T-helper 1 cell (primary cell): Measurements from ENCODE around the gene ACSF2.

Source experiments
- DNase-seq, 5 donors: peaks; one replicate each; pipeline ENCODE4 v3.0.0-alpha.2; 2012 to 2020

The ACSF2 gene

DNA sequence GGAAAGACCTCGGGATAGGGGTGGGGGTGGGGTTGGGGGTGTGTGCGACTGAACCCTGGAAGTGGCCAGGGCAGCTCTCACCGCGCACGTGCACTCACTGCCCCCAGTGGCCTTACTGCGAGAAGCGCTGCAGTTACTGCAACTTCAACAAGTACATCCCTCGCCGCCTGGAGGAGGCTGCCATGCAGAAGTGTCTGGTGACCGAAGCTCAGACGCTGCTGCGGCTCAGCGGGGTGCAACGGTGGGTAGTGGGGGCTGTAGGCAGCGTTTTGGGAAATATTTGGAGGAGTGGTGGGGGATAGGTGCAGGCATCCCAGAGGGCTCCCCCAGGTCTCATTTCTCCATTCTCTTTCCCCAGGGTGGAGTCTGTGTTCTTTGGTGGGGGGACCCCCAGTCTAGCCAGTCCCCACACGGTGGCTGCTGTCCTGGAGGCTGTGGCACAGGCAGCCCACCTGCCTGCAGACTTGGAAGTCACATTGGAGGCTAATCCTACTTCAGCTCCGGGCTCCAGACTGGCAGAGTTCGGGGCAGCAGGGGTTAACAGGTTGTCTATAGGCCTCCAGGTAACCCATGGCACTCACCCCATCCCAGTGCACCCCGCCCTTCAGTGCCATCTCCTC, 53.6 kb downstream of the ACSF2 start:
- DNase-seq, result peak; percentile 34 to 74 (median 47)

DNA sequence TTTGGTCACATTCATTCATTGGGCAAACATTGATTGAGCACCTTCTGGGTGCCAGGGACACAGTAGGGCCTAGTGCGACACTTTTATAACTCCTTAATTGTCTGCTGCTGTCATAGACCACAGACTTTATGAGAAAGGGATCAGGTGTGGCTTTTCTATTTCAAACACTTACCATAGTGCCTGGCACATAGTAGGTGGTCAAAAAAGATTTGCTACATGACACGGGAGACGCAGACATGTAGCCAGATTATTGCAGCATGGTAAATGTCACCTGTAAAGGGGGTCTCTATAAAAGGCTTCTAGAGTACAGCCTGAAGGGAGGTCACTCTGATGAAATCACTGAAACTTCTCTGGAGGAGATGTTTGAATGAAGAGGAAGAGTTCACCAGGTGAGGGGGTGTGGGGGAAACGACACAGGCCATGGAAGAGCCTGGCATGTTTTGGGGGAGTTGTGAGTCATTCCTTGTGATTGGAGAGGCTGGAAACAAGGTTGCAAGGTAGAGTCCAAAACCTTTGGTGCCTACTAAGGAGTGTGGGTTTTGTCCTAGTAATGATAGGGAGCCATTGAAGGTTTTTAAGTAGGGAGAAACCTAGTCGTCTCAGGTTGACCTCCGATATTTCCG, 54.2 kb downstream of the ACSF2 start:
- no peak for DNase-seq

DNA sequence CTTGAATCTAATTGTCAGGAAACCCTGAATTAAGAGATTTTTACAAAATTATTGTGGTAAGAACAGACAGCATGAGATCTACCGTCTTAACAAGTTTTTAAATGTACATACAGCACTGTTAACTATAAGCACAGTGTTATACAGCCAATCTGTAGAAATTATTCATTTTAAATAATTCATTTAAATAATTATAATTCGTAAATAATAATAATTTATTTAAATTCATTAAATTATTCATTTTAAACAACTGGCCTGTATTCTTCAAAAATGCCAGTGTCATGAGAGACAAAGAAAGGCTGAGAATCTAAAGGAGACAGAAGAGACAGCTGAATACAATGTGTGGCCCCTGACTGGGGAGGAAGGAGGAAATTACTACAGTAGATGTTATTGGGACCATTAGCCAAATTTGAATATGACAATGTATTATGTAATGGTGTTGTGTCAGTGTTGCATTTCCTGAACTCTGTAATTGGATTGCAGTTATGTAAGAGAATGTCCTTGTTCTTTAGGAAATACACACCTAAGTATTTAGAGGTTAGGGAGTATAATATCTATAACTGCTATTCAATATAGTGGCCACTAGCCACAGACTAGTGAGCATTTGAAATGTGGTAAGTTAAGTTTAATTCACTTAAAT, 55.0 kb downstream of the ACSF2 start:
- DNase-seq, result no peak

DNA sequence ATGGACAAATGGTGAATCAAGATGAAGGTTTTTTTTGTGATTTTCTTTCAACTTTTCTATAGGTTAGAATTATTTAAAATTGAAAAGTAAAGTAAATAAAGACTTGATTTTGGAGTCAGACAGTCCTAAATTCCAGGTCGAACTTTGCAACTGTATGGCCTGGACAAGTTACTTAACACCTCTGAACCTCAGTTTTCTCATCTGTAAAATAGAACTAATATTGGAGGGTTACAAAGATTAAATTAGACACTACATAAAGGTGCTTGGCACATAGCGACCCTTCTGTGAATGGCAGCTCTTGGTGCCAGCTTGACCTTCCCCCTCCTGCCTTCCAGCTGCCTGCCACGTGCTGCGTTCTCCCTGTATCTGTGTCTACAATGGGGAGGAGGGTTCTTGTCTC, 55.6 kb downstream of the ACSF2 start:
- DNase-seq, result no peak

DNA sequence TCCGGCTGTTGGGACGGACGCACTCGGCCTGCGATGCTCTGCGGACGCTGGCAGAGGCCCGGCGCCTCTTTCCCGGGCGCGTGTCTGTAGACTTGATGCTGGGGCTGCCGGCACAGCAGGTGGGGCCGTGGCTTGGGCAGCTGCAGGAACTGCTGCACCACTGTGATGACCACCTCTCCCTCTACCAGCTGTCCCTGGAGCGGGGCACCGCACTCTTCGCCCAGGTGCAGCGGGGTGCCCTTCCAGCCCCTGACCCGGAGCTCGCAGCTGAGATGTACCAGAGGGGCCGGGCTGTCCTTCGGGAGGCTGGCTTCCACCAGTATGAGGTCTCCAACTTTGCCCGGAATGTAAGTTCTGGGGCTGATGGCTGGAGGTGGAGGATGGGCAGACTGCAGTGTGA, 56.1 kb downstream of the ACSF2 start:
- no peak for DNase-seq

DNA sequence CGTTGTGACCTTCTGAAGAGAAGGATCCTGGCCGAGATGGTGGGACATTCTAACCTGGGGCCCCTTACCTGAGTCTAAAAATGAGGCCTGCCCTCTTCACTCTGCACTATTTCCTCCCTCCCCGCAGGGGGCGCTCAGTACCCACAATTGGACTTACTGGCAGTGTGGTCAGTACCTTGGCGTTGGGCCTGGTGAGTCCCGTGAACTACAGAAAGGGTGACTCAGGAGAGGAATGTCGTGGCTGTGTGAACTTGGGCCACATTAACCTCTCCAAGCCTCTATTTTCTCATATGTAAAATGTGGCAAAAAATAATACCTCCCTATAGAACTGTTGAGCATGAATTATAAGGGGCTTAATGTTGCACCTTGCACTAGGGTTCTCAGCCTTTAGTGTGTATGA, 56.5 kb downstream of the ACSF2 start:
- peak; percentile 34 to 68 (median 52) for DNase-seq

DNA sequence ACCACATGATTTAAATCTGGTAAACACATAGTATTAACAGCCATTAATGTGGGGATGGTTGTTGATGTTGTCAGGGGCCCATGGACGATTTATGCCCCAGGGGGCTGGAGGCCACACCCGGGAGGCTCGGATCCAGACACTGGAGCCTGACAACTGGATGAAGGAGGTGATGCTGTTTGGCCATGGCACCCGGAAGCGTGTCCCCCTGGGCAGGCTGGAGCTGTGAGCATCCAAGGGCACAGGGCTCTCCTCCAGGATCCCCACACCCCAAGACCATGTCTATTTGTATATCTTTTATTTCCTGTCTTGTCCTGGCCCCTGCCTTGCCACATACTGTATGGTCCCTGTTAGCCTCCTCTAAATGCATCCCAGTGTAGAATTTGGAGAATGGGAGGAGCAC, 57.2 kb downstream of the ACSF2 start:
- no peak for DNase-seq

DNA sequence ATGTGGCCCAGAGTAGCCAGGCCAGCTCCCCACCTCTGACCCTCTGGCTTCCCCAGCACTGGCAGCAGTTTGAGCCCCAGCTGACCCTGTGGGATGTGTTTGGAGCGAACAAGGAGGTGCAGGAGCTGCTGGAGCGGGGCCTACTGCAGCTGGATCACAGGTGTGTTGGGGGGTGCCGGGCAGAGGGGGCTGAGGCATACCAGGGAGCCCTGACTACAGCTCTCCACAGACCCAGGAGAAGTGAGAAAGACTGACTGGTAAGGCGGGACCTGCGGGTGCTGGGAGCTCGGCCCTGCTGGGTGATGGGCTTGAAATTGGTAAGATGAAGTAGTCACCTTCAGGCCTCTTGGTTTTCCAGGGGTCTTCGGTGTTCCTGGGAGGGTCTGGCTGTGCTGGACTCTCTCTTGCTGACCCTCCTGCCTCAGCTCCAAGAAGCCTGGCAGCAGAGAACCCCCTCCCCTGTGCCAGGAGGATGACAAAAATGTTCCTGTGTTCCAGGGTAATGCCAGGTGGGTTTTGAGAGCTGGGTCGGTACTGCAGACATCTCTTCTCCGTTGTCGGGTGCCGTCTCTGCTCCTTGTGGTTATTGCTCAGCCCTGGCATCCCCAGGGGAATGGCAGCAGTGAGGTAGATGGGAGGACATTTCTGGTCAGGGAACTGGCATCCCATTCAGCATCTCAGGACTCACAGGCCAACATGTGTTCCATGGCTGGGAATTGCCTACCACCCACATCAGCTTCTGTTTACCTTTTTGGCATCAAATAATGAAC, 58.6 kb downstream of the ACSF2 start:
- no peak for DNase-seq

DNA sequence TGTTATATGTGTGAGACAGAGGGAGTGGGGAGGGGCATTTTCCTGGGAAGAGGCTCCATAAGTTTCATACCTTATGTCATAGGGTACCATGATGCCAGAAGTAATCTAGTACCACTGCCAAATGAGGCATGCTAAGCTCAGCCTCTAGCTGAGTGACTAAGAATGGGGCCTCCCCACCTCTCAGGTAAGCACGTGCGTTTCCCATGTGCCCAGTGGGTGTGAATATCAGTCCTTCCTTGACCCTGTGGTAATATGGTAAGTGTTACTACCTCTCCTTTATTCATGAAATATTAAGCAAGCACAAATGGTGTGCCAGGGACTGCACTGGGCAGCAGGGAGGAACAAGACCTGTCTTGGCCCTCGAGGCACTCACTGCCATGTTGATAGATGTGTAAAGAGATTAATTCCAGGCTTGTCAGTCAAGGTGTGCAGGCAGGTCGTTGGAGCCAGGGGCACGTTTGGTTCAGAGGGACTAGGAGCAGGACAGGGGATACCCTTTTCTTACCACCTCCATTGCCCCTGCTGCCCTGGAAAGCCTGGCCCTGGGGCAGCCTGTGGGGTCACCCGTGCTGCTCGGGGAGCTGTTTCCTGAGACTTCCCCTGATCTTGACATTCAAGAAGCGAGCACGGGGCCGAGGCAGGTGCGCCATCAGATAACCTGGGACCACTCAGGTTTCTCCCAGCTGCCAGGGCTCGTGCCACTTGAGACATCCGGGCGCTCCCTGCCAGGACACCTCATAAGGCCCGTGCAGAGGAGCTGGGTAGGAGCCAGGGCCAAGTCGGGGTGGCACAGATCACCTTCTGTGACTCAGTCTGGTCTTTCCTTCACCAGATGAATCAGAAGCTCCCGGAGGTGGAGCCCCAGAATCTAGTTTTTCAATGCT, 61.4 kb downstream of the ACSF2 start:
- no peak for DNase-seq

DNA sequence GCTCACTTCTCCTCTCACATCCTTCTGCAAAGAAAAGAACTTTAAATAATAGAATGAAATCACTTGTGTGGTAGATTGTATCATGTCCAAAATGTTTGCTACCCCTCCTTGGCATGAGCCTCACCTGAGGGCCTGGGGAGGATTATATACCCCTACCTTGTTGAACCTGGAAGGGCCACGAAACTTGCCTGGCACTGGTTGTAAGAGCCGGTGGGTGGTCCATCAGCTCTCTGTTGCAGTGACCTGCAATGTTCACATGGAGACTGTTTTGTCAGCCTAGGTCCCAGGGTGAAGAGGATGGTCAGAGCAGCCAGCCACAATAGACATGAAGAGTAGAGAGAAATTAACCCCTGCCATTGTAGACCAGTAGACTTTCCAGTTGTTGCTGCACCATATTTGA, 62.9 kb downstream of the ACSF2 start:
- DNase-seq, result no peak

DNA sequence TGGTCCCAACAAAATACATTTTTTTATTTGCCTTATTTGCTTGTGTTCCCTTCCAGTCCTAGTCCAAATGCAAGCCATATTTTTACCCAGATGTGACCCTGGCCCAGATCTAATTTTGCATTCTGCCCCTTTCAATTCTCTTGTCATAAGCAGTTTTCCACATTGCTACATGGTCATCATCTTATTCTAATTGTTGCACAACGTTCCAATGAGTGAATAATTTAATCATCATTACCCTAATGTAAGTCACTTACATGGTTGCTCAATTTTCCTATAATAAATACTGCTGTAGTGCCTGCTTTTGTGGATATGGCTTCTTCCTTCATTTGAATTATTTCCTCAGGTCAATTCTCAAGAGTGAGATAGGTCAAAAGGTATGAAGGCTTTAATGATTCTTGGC, 65.5 kb downstream of the ACSF2 start:
- no peak for DNase-seq

DNA sequence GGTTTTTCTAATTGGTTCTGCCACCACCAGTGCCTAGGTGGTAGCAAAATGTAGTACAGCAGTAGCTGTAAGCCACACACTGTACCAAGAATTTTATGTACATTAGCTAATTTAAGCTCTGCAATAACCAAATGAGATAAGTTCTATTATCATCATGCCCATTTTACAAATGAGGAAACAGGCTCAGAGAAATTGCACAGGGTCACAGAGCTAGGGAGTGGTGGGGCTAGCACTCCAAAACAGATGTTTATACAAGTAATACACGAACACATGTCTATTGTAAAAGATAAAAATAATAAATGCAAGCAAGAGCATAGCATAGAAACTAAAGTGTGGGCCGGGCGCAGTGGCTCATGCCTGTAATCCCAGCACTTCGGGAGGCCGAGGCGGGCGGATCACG, 66.2 kb downstream of the ACSF2 start:
- DNase-seq, result no peak

DNA sequence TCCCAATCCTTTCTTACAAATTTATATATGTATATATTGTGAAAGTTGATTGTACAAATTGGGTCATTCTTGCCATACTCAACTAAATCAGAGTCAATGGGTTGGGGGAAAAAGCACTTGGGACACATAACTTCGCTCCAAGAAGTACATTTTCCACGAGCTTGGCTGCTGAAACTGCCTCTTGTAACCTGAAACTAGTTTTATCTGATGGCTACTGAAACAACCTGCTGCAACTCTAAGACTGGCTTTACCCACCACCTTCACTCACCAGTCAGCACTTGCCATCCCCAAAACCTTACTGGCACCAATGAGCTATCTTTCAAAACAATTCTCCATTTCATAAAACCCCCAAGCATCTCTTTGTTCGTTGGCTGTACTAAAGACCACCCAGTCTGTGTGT, 67.7 kb downstream of the ACSF2 start:
- DNase-seq, result no peak

DNA sequence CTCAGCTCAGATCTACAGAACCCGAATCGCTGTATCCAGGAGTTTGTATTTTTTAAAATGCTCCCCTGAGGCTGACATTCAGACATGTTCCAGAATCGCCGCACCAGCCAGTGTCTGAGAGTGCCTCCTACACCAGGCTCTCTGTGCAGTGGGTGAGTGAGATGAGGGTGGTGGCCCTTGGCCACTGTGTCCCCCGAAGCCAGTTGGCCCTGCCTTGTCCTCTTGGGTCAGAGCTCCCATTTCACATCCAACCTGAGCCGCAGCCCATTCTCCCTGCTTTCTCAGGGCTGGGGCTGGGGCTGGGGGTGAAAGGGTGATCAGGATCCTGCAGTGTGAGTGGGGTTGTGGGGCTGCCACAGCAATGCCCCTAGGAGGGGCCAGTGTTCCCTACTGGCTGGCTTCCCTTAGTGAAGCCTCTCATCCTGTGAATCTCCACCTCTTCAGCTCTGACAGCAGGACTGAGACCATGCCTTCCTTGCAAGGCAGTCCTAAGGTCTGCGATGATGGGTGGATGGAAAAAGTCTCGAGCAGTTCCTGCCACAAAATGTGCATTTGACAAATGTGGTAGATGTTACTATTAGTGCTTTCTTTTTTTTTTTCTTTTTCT, 69.3 kb downstream of the ACSF2 start:
- no peak for DNase-seq

DNA sequence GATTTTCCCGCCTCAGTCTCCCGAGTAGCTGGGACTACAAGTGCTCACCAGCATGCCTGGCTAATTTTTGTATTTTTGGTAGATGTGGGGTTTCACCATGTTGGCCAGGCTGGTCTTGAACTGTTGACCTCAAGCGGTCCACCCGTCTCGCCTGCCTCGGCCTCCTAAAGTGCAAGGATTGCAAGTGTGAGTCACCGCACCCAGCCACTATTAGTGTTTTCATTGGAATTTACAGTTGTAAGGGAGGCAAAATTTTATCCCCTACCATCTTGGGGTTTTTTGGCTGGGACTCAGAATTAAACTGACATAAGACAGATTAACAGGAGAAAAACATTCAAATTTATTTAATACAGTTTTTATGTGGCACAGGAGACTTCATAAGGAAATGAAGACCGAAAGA, 69.9 kb downstream of the ACSF2 start:
- DNase-seq, result no peak

DNA sequence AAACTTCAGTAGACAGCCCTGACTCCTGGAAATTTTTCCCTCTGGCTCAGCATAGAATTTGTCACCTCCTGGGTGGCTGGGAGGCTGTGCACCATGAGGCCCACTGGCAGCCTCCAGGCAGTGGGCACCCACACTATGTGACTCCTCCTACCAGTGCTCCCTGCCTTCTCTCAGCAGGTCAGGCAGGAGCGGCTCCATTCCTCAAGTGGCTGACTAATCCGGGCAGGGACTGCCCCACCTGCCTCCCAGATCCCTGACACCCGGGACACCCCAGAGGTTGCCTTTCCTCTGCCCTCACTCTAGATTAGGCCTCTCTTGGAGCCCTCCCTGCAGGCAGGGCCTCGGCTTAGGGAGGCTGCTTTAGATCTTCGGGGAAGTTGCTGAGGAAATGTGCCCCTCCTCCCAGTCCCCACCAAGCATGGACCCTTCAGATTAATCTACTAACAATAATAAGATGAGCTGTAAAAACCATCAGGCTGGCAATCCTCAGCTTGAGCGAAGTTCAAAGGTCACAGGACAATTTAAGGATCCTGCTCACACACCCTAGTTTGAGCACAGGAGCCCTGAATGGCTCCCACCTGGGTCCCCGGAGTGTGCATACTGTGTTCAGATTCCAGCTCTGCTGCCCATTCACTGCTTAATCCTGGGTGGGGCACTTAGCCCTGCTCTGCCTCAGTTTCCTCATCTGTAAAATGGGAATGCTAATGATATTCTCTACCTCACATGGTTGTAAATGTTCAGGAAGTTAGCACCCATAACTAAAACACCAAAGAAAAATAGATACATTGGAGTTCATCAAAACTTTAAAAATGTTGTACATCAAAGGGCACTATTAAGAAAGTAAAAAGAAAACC, 72.2 kb downstream of the ACSF2 start:
- no peak for DNase-seq

DNA sequence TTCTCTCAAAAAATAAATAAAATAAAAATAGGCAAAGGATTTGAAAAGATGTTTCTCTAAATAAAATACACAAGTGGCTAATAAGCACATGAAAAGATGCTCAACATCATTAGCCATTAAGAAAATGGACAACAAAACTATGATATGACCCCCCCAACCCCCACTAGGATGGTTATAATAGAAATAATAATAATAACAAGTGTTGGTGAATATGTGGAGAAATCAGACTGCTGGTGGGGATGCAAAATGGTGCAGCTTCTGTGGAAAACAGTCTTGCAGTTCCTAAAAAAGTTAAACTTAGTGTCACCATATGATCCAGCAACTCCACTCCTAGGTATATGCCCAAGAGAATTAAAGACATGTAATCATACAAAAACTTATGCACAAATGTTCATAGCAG, 73.3 kb downstream of the ACSF2 start:
- no peak for DNase-seq

DNA sequence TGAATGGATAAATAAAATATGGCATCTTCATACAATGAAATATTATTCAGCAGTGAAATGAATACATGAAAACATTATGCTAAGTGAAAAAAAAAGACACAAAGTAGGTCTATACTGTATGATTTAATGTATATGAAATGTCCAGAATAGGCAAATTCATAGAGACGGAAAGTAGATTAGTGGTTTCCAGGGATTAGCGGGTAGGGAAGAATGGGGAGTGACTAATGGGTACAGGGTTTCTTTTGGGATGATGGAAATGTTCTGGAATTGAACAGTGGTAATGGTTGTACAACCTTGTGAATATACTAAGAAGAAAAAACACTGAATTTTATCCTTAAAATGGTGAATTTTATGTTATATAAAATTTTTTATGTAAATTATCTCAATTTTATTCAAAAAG, 73.7 kb downstream of the ACSF2 start:
- no peak for DNase-seq

DNA sequence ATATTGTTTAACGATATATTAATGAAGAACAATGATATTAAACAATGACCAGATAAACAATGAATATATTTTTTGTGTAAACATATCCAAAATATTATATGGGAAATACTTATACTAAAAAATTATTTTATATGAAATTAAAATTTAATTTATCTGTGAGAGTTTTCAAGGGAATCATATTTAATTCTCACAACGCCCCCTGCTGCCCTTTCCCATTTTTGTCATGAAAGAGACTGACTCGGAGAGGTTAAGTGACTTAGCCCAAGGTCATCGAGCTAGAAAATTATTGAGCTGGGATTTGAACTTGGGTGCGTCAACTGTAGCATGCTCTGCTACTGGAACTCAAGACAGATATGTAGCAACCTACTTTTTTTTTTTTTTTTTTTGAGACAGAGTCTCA, 75.0 kb downstream of the ACSF2 start:
- no peak for DNase-seq

DNA sequence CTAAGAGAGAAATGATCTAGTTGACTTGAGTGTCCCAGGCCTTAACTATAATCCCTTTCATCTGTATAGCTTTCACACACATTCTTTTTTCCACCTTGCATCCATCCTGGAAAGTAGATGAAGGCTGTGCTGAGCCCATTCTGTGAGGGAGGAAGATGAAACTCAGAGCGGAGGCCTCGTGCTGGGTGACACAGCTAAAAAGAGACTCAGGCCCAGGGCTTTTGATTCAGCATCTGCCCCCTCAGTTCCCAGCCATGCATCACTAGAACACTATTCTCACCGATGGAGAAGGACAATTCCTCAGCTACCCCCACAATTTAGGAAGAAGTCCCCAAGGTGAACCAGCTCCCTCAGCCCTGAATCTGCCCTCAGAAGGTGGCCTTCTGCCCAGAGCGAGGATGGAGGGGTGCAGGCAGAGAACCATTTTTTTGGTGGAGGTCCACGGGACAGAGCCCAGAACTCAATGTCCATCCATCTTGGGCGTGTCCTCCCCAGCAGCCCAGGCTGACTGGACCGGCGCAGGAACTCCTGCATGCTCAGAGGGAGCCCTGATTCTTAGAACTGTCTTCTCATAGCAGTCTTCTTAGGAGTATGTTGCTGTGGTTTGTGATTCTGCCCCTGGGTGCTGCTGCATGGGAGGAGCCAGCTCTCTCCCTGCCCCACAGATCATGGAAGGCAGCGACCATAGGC, 76.4 kb downstream of the ACSF2 start:
- no peak for DNase-seq
